ENCODE measurements around the gene ZBTB17.

The ZBTB17 gene

DNA sequence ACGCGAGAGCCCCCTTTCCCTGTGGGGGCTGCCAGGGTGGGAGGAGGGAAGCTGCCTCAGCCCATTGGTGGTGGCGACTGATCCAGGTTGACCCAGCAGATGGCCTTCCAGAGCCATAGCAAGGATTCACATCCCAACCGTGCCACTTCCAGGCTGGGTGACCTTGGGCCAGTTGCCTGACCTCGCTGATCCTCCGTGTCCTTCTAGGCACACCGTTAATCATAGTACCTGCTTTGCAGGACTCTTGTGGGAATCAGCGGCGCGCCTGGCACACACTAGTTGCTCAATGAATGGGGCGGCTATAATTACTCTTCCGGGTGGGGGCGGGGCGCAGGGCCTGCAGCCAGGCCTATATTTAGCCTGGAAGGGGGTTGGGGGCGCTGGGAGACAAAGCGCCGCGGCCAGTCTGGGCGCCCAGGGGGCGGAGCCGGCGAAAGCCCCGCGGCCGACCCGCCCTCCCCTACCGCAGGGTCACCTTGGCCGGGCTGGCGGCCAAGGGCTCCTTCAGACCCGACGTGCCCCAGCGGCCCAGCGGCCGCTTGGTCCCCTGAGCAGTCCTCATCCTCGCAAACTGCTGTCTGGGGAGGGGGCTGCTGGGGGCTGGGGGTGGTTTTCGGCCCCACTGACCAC, 36.8 kb upstream of the ZBTB17 start:
- TF ChIP-seq REST (IDR thresholded peaks at IDR 0.05; ENCODE audit: insufficient replicate concordance, low read depth) = no peak
- no peak for TF ChIP-seq GABPA (IDR thresholded peaks at IDR 0.05; ENCODE audit: low read depth)
- TF ChIP-seq POLR2AphosphoS5 (IDR thresholded peaks at IDR 0.05; ENCODE audit: low read depth) = no peak
- TF ChIP-seq SPI1 (IDR thresholded peaks at IDR 0.05; ENCODE audit: borderline replicate concordance, low read depth) = no peak
- TF ChIP-seq, protein P1, sequence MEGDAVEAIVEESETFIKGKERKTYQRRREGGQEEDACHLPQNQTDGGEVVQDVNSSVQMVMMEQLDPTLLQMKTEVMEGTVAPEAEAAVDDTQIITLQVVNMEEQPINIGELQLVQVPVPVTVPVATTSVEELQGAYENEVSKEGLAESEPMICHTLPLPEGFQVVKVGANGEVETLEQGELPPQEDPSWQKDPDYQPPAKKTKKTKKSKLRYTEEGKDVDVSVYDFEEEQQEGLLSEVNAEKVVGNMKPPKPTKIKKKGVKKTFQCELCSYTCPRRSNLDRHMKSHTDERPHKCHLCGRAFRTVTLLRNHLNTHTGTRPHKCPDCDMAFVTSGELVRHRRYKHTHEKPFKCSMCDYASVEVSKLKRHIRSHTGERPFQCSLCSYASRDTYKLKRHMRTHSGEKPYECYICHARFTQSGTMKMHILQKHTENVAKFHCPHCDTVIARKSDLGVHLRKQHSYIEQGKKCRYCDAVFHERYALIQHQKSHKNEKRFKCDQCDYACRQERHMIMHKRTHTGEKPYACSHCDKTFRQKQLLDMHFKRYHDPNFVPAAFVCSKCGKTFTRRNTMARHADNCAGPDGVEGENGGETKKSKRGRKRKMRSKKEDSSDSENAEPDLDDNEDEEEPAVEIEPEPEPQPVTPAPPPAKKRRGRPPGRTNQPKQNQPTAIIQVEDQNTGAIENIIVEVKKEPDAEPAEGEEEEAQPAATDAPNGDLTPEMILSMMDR (IDR thresholded peaks at IDR 0.05; ENCODE audit: insufficient read depth, low read length) = no peak
- DNase-seq (ENCODE audit: low read depth in 1 of 2, low spot score in 1 of 2) = peak; percentile 46 to 83
- H3K27ac ChIP-seq (replicated peaks) = no peak overlapping the region; the same call in none of the 2 replicates
- H3K4me3 ChIP-seq (replicated peaks; ENCODE audit: insufficient read depth, low read length) = peak overlapping the region; percentile 34
- H3K27me3 ChIP-seq (ENCODE audit: insufficient read depth, poor library complexity, severe bottlenecking) = no peaks in the 10 kb centered on the region

- DNase-seq (ENCODE audit: low read depth in 1 of 2, low spot score in 1 of 2) = no peak
- H3K27ac ChIP-seq (replicated peaks) = no peak overlapping the region; the same call in 1 of the 2 replicates
- TF ChIP-seq, protein P1 (IDR thresholded peaks at IDR 0.05; ENCODE audit: insufficient read depth, low read length) = no peak
- TF ChIP-seq SPI1 (IDR thresholded peaks at IDR 0.05; ENCODE audit: borderline replicate concordance, low read depth) = no peak
- no peak for TF ChIP-seq GABPA (IDR thresholded peaks at IDR 0.05; ENCODE audit: low read depth)
- TF ChIP-seq REST (IDR thresholded peaks at IDR 0.05; ENCODE audit: insufficient replicate concordance, low read depth) = no peak
- TF ChIP-seq POLR2AphosphoS5 (IDR thresholded peaks at IDR 0.05; ENCODE audit: low read depth) = no peak
- H3K27me3 ChIP-seq (ENCODE audit: insufficient read depth, poor library complexity, severe bottlenecking) = no peaks in the 10 kb centered on the region
- peak overlapping the region; percentile 34 for H3K4me3 ChIP-seq (replicated peaks; ENCODE audit: insufficient read depth, low read length)
These were observed 36.2 kb upstream of the ZBTB17 start for GRCh38 chr1:16011936-16012589.

GRCh38 chr1:16010837-16011236, 34.9 kb upstream of the ZBTB17 start:
- TF ChIP-seq REST (IDR thresholded peaks at IDR 0.05; ENCODE audit: insufficient replicate concordance, low read depth) (no peak), SPI1 (IDR thresholded peaks at IDR 0.05; ENCODE audit: borderline replicate concordance, low read depth) (no peak), POLR2AphosphoS5 (IDR thresholded peaks at IDR 0.05; ENCODE audit: low read depth) (no peak), GABPA (IDR thresholded peaks at IDR 0.05; ENCODE audit: low read depth) (no peak)
- TF ChIP-seq, protein P1 (IDR thresholded peaks at IDR 0.05; ENCODE audit: insufficient read depth, low read length) = no peak
- H3K4me3 ChIP-seq (replicated peaks; ENCODE audit: insufficient read depth, low read length) = no peak overlapping the region
- H3K27ac ChIP-seq (replicated peaks) = no peak overlapping the region
- no peaks in the 10 kb centered on the region for H3K27me3 ChIP-seq (ENCODE audit: insufficient read depth, poor library complexity, severe bottlenecking)
- no peak for DNase-seq (ENCODE audit: low read depth in 1 of 2, low spot score in 1 of 2)
